ENCODE measurements around the gene PPP2R1A. TPM values are rescaled to one million over a fixed set of nuclear protein-coding genes. Genes with fewer than 3 reads are reported as not detected.

Gene PPP2R1A
- total and polyA plus RNA-seq, 2 of the 13 experiments (the other 11 are each of a cell fraction or from before 2014, with no cell fraction given): 86.7 to 130 TPM

DNA sequence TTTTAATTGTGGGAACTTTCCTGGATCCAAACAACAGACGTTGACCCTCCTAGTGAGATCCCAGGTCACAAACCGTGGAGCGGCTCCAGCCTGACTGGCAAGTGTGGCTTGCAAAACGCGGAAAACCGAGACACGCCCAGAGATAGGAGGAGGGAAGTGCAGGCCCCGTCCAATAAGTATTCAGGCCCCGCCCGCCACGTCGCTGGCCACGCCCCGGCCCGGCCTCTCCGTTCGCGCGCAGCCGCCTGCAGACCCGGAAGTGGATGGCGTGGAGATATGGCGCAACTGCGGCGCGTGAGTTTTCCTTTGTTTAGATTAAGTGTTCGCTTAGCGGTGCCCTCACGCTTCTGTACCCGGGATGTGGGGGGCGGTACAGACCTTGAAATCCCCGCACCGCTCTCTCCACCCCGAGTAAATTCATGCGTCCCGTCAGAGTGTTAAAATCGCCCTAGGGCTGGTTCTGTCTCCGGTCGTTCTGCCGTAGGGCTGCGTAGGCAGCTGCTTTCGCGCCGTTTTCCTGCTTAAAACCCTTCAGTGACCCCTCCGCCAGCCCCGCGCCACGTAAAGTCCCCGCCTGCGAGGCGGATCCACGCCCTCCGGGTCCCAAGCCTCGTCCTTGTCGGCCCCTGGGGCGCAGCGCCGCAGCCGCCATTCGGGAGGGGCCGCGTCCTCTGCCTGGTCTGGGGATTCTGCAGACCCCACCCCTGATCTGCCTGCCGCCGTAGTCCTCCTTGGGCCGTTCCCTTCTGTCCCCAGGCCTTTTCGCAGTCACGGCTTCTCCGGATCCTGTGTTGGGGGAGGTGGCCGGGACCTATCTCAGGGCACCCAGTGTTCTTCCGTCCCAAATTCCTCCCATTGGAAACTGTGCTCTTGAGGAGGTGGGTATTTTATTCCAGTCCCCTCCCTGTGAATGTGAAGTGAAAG is 79.7 kb downstream of the PPP2R1A start, which contains the start of gene ZNF766 (continued):
- TF ChIP-seq, protein P1, sequence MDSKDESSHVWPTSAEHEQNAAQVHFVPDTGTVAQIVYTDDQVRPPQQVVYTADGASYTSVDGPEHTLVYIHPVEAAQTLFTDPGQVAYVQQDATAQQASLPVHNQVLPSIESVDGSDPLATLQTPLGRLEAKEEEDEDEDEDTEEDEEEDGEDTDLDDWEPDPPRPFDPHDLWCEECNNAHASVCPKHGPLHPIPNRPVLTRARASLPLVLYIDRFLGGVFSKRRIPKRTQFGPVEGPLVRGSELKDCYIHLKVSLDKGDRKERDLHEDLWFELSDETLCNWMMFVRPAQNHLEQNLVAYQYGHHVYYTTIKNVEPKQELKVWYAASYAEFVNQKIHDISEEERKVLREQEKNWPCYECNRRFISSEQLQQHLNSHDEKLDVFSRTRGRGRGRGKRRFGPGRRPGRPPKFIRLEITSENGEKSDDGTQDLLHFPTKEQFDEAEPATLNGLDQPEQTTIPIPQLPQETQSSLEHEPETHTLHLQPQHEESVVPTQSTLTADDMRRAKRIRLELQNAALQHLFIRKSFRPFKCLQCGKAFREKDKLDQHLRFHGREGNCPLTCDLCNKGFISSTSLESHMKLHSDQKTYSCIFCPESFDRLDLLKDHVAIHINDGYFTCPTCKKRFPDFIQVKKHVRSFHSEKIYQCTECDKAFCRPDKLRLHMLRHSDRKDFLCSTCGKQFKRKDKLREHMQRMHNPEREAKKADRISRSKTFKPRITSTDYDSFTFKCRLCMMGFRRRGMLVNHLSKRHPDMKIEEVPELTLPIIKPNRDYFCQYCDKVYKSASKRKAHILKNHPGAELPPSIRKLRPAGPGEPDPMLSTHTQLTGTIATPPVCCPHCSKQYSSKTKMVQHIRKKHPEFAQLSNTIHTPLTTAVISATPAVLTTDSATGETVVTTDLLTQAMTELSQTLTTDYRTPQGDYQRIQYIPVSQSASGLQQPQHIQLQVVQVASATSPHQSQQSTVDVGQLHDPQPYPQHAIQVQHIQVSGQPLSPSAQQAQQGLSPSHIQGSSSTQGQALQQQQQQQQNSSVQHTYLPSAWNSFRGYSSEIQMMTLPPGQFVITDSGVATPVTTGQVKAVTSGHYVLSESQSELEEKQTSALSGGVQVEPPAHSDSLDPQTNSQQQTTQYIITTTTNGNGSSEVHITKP (CRISPR knock-in tag; IDR thresholded peaks at IDR 0.05; ENCODE audit: low read depth): no peak
- TF ChIP-seq SMARCE1 (IDR thresholded peaks at IDR 0.05; ENCODE audit: borderline replicate concordance) (no peak), ZNF543 (CRISPR knock-in tag; IDR thresholded peaks at IDR 0.05) (peak; percentile 62; the same call in 1 of the 2 replicates), ZNF33B (CRISPR knock-in tag; IDR thresholded peaks at IDR 0.05) (no peak), ZNF737 (CRISPR knock-in tag; IDR thresholded peaks at IDR 0.05; ENCODE audit: borderline replicate concordance) (no peak), KDM1A (CRISPR knock-in tag; IDR thresholded peaks at IDR 0.05) (no peak), ZNF644 (CRISPR knock-in tag; IDR thresholded peaks at IDR 0.05; ENCODE audit: low read depth) (no peak), ERF (CRISPR knock-in tag; IDR thresholded peaks at IDR 0.05) (0 out of 2 replicates have a peak, but pooled peaks have one; percentile 36), ZNF768 (CRISPR knock-in tag; IDR thresholded peaks at IDR 0.05) (peak; percentile 34; the same call in 1 of the 2 replicates), ZFP1 (CRISPR knock-in tag; IDR thresholded peaks at IDR 0.05) (peak; percentile 38; the same call in 1 of the 2 replicates), JUNB (CRISPR knock-in tag; IDR thresholded peaks at IDR 0.05; ENCODE audit: borderline replicate concordance) (no peak), ZNF567 (CRISPR knock-in tag; IDR thresholded peaks at IDR 0.05; ENCODE audit: borderline replicate concordance) (no peak)
- TF ChIP-seq, protein P2, sequence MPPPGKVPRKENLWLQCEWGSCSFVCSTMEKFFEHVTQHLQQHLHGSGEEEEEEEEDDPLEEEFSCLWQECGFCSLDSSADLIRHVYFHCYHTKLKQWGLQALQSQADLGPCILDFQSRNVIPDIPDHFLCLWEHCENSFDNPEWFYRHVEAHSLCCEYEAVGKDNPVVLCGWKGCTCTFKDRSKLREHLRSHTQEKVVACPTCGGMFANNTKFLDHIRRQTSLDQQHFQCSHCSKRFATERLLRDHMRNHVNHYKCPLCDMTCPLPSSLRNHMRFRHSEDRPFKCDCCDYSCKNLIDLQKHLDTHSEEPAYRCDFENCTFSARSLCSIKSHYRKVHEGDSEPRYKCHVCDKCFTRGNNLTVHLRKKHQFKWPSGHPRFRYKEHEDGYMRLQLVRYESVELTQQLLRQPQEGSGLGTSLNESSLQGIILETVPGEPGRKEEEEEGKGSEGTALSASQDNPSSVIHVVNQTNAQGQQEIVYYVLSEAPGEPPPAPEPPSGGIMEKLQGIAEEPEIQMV (CRISPR knock-in tag; IDR thresholded peaks at IDR 0.05; ENCODE audit: low read depth): peak; percentile 64; the same call in 1 of the 2 replicates
- TF ChIP-seq, protein P3, sequence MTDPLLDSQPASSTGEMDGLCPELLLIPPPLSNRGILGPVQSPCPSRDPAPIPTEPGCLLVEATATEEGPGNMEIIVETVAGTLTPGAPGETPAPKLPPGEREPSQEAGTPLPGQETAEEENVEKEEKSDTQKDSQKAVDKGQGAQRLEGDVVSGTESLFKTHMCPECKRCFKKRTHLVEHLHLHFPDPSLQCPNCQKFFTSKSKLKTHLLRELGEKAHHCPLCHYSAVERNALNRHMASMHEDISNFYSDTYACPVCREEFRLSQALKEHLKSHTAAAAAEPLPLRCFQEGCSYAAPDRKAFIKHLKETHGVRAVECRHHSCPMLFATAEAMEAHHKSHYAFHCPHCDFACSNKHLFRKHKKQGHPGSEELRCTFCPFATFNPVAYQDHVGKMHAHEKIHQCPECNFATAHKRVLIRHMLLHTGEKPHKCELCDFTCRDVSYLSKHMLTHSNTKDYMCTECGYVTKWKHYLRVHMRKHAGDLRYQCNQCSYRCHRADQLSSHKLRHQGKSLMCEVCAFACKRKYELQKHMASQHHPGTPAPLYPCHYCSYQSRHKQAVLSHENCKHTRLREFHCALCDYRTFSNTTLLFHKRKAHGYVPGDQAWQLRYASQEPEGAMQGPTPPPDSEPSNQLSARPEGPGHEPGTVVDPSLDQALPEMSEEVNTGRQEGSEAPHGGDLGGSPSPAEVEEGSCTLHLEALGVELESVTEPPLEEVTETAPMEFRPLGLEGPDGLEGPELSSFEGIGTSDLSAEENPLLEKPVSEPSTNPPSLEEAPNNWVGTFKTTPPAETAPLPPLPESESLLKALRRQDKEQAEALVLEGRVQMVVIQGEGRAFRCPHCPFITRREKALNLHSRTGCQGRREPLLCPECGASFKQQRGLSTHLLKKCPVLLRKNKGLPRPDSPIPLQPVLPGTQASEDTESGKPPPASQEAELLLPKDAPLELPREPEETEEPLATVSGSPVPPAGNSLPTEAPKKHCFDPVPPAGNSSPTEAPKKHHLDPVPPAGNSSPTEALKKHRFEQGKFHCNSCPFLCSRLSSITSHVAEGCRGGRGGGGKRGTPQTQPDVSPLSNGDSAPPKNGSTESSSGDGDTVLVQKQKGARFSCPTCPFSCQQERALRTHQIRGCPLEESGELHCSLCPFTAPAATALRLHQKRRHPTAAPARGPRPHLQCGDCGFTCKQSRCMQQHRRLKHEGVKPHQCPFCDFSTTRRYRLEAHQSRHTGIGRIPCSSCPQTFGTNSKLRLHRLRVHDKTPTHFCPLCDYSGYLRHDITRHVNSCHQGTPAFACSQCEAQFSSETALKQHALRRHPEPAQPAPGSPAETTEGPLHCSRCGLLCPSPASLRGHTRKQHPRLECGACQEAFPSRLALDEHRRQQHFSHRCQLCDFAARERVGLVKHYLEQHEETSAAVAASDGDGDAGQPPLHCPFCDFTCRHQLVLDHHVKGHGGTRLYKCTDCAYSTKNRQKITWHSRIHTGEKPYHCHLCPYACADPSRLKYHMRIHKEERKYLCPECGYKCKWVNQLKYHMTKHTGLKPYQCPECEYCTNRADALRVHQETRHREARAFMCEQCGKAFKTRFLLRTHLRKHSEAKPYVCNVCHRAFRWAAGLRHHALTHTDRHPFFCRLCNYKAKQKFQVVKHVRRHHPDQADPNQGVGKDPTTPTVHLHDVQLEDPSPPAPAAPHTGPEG (CRISPR knock-in tag; IDR thresholded peaks at IDR 0.05): no peak
- TF ChIP-seq, protein P4, sequence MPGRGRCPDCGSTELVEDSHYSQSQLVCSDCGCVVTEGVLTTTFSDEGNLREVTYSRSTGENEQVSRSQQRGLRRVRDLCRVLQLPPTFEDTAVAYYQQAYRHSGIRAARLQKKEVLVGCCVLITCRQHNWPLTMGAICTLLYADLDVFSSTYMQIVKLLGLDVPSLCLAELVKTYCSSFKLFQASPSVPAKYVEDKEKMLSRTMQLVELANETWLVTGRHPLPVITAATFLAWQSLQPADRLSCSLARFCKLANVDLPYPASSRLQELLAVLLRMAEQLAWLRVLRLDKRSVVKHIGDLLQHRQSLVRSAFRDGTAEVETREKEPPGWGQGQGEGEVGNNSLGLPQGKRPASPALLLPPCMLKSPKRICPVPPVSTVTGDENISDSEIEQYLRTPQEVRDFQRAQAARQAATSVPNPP (CRISPR knock-in tag; IDR thresholded peaks at IDR 0.05): no peak

Measured in HepG2 (cell line).